ENCODE data around the gene AJAP1. TPM values are rescaled to one million over a fixed set of nuclear protein-coding genes. Genes with fewer than 3 reads are reported as not detected.

The AJAP1 gene
- total RNA-seq, 1 donor from 2014 or later: 0.52 TPM

DNA sequence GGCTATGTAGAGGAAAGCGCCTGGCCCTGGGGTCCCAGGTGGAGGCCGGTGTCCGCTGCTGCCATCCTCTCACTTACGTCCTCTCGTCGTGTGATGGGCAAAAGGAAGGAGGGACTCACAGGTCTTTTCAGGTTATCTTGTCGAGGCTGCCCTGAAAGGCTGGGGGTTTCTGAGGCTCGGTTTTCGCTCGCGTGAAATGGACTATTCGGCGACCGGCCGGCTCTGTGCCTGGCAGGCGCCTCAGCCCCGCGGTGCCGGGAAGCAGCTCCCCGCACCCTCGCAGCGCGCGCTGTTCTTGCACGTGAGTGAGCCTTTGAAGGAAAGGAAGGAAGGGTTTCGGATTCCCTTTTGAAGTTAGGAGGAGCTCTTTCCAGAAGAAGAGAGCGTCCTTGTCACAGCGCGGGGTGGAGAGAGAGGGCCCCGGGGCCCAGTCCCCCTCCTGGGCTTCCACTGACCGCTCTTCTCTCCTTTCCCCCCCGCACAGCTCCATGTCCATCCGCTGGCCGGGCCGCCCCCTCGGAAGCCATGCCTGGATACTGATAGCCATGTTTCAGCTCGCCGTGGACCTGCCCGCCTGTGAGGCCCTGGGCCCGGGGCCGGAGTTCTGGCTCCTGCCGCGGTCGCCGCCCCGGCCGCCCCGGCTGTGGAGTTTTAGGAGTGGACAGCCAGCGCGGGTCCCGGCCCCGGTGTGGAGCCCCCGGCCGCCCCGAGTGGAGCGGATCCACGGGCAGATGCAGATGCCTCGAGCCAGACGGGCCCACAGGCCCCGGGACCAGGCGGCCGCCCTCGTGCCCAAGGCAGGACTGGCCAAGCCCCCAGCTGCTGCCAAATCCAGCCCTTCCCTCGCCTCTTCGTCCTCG, 57.2 kb downstream of the AJAP1 start:
- no peak overlapping the region for H3K27ac ChIP-seq
- peaks cover 5% of the 10 kb centered on the region for H3K4me1 ChIP-seq
- H3K4me3 ChIP-seq: no peak overlapping the region
- H3K27me3 ChIP-seq: peaks cover 30% of the 10 kb centered on the region
- TF ChIP-seq, protein P1, sequence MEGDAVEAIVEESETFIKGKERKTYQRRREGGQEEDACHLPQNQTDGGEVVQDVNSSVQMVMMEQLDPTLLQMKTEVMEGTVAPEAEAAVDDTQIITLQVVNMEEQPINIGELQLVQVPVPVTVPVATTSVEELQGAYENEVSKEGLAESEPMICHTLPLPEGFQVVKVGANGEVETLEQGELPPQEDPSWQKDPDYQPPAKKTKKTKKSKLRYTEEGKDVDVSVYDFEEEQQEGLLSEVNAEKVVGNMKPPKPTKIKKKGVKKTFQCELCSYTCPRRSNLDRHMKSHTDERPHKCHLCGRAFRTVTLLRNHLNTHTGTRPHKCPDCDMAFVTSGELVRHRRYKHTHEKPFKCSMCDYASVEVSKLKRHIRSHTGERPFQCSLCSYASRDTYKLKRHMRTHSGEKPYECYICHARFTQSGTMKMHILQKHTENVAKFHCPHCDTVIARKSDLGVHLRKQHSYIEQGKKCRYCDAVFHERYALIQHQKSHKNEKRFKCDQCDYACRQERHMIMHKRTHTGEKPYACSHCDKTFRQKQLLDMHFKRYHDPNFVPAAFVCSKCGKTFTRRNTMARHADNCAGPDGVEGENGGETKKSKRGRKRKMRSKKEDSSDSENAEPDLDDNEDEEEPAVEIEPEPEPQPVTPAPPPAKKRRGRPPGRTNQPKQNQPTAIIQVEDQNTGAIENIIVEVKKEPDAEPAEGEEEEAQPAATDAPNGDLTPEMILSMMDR (IDR thresholded peaks at IDR 0.05): no peak
- no peak for ATAC-seq
- intact Hi-C loops (cut with DNase I): no loop called here
- DNase-seq: no peak
- H3K36me3 ChIP-seq: no peaks in the 10 kb centered on the region
- H3K9me3 ChIP-seq: no peaks in the 10 kb centered on the region

DNA sequence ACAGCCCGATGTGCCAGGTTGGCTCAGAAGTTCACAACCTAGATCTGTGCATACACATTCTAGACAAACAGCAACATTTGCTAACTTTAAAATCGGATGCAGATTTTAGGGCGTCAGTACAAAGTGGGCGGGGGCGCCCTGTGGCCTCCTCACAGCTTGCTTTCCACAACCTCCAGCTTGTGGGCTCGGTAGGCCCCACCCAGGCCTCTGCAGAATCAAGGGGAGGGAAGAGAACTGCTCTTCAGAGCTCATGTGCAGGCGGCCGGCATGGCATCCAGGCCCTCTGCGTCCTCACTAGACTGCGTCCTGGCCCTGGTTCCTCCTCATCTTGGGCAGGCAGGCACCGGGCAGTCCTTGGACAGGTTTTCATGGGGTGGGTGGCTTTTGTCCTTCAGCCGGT, 59.3 kb downstream of the AJAP1 start:
- ATAC-seq (no peak), DNase-seq (no peak)
- intact Hi-C loops (cut with DNase I): no loop called here
- Histone ChIP-seq H3K27me3 (peaks cover 30% of the 10 kb centered on the region), H3K27ac (no peak overlapping the region), H3K4me1 (peaks cover 5% of the 10 kb centered on the region), H3K36me3 (no peaks in the 10 kb centered on the region), H3K9me3 (no peaks in the 10 kb centered on the region), H3K4me3 (no peak overlapping the region)
- TF ChIP-seq, protein P1 (IDR thresholded peaks at IDR 0.05): no peak

DNA sequence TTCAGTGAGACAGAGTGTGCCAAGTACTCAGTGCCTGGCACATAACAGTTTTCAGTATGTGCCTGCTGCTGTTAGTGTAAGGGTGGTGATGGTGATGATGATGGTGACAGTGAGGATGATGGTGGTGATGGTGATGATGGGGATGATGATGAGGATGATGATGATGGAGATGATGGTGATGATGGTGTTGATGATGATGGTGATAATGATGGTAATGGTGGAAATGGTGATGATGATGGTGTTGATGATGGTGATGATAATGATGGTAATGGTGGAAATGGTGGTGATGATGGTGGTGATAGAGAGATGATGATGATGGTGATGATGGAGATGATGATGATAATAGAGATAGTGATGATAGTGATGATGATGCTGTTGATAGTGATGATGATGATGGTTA, 62.0 kb downstream of the AJAP1 start:
- Histone ChIP-seq H3K27ac (no peak overlapping the region), H3K9me3 (no peaks in the 10 kb centered on the region), H3K27me3 (peaks cover 8% of the 10 kb centered on the region), H3K36me3 (no peaks in the 10 kb centered on the region), H3K4me1 (peaks cover 4% of the 10 kb centered on the region), H3K4me3 (no peak overlapping the region)
- no peak for DNase-seq
- ATAC-seq: no peak
- intact Hi-C loops (cut with DNase I): no loop called here
- TF ChIP-seq, protein P1 (IDR thresholded peaks at IDR 0.05): no peak

DNA sequence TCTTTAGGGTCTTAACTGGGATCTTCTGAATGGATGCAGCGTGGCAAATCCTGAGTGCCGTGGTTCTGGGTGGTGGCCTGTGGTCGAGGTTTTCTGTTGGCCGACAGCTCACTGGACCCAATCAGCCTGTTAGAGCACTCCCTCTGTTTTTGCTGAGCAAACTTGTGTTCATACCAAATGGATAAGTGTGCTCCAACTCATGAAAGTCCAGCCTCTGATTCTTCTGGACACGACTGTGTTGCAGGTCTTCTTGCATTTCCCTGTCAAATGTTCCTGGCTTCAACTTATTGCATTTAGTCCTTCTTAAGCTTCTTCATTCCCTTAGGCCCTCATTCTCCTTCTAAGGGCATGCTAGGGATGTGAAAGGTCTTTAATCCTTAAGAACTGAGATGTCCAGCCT, 63.7 kb downstream of the AJAP1 start:
- Histone ChIP-seq H3K4me3 (no peak overlapping the region), H3K9me3 (no peaks in the 10 kb centered on the region), H3K36me3 (no peaks in the 10 kb centered on the region), H3K27me3 (no peaks in the 10 kb centered on the region), H3K4me1 (no peaks in the 10 kb centered on the region), H3K27ac (no peak overlapping the region)
- TF ChIP-seq, protein P1 (IDR thresholded peaks at IDR 0.05): no peak
- ATAC-seq: no peak
- intact Hi-C loops (cut with DNase I): no loop called here
- DNase-seq: no peak

DNA sequence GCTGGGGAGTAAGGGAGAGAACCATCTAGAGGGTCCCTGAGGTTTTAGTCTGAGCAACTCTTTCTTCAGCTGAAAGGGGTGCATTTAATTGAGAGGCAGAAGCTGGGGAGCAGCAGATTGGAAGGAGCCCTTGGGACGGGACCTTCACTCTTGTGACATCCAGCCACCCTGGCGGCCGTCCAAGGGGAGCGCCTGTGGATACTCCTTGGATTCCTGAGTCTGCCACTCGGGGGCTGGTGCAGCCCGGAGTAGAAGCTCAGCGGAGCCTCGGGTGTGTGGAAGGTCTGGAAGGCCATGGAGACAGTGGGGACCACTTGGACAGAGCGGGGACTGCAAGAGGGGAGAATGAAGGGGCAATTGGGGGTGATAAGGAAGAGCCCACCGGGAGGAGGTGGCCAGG, 68.7 kb downstream of the AJAP1 start:
- H3K27ac ChIP-seq: no peak overlapping the region
- intact Hi-C loops (cut with DNase I): no loop called here
- H3K36me3 ChIP-seq: no peaks in the 10 kb centered on the region
- no peaks in the 10 kb centered on the region for H3K4me1 ChIP-seq
- no peaks in the 10 kb centered on the region for H3K27me3 ChIP-seq
- TF ChIP-seq, protein P1 (IDR thresholded peaks at IDR 0.05): no peak
- DNase-seq (no peak), ATAC-seq (no peak)
- no peak overlapping the region for H3K4me3 ChIP-seq
- H3K9me3 ChIP-seq: no peaks in the 10 kb centered on the region
